WTC11 (cell line): ENCODE data around the gene THSD7B. TPM values are rescaled to one million over a fixed set of nuclear protein-coding genes. Genes with fewer than 3 reads are reported as not detected.
A peak's percentile ranks its signal among the peaks of the same experiment; 100 is the strongest.

ENCODE experiments used
- ATAC-seq: fragments of 200-7000 bp; cut with Tn5 transposase; 2 replicates; pipeline ENCODE4 v1.10.0; 2021; ENCODE audit warnings: mild to moderate bottlenecking, moderate library complexity
- CTCF ChIA-PET: fragments of 300-600 bp; sonication (Branson Sonifier 250); formaldehyde crosslinking; loops from one replicate; lab custom pipeline; 2021; ENCODE audit warnings: antibody characterized with exemption; lab: Charles Lee
- POLR2A ChIA-PET: fragments of 350-600 bp; sonication (Branson Sonifier 250); formaldehyde crosslinking; loops from one replicate; lab custom pipeline; 2021; ENCODE audit warnings: antibody characterized with exemption; lab: Charles Lee
- DNase-seq: peaks from one replicate; pipeline ENCODE4 v3.0.0; 2021; ENCODE audit warnings: low spot score
- H3K27ac Mint-ChIP-seq: 2 replicates; pipeline ENCODE4 v1.8.0; 2021; ENCODE audit warnings: mixed read lengths
- H3K27me3 Mint-ChIP-seq: 2 replicates; pipeline ENCODE4 v1.8.0; 2021; ENCODE audit warnings: low read depth, mild to moderate bottlenecking, moderate library complexity, mixed read lengths
- H3K36me3 Mint-ChIP-seq: 2 replicates; pipeline ENCODE4 v1.8.0; 2021; ENCODE audit warnings: mixed read lengths
- H3K4me1 Mint-ChIP-seq: 2 replicates; pipeline ENCODE4 v1.8.0; 2022; ENCODE audit warnings: mixed read lengths
- H3K4me3 Mint-ChIP-seq: 2 replicates; pipeline ENCODE4 v1.8.0; 2021; ENCODE audit warnings: mild to moderate bottlenecking, moderate library complexity, mixed read lengths
- H3K9me3 Mint-ChIP-seq: 2 replicates; pipeline ENCODE4 v1.8.0; 2021; ENCODE audit warnings: mixed read lengths
- ATF2 ChIP-seq: sonication (generic); formaldehyde crosslinking; IDR thresholded peaks from 2 replicates; pipeline ENCODE4 v1.8.1; 2022; ENCODE audit warnings: low read depth, missing genetic modification reagents, borderline replicate concordance
- CBFB ChIP-seq: sonication (generic); formaldehyde crosslinking; IDR thresholded peaks from 2 replicates; pipeline ENCODE4 v1.8.1; 2022; ENCODE audit warnings: mild to moderate bottlenecking, low read depth, missing genetic modification reagents
- CTCF ChIP-seq: fragments of 200-600 bp; IDR thresholded peaks from 2 replicates; pipeline ENCODE4 v1.8.0; 2022; ENCODE audit warnings: antibody characterized with exemption
- E2F1 ChIP-seq: sonication (generic); formaldehyde crosslinking; IDR thresholded peaks from 2 replicates; pipeline ENCODE4 v1.8.0; 2022; ENCODE audit warnings: mild to moderate bottlenecking, missing genetic modification reagents
- E2F5 ChIP-seq: sonication (generic); formaldehyde crosslinking; IDR thresholded peaks from 2 replicates; pipeline ENCODE4 v1.8.1; 2022; ENCODE audit warnings: mild to moderate bottlenecking, moderate library complexity, missing genetic modification reagents
- GABPB1 ChIP-seq: sonication (generic); formaldehyde crosslinking; IDR thresholded peaks from 2 replicates; pipeline ENCODE4 v1.8.1; 2023; ENCODE audit warnings: mild to moderate bottlenecking, missing genetic modification reagents
- HMGA2 ChIP-seq: fragments of 250-450 bp; sonication (Bioruptor Pico); IDR thresholded peaks from 2 replicates; pipeline ENCODE4 v1.4.0; 2021; ENCODE audit warnings: mild to moderate bottlenecking, moderate library complexity
- USF1 ChIP-seq: sonication (generic); formaldehyde crosslinking; IDR thresholded peaks from 2 replicates; pipeline ENCODE4 v1.8.0; 2022; ENCODE audit warnings: mild to moderate bottlenecking, missing genetic modification reagents
- ZNF219 ChIP-seq: sonication (generic); formaldehyde crosslinking; IDR thresholded peaks from 2 replicates; pipeline ENCODE4 v1.8.0; 2023; ENCODE audit warnings: missing genetic modification reagents, mild to moderate bottlenecking, borderline replicate concordance
- ZNF416 ChIP-seq: fragments of 250-450 bp; sonication (Bioruptor Pico); IDR thresholded peaks from 2 replicates; pipeline ENCODE4 v1.9.0; 2021; ENCODE audit warnings: mild to moderate bottlenecking, inconsistent platforms
- total RNA-seq: library from RNA; stranded (reverse); gene quantifications from 3 replicates; pipeline ENCODE4 v1.2.3, GENCODE V29; 2021
- TF ChIP-seq, protein P1 (sequence below): sonication (generic); formaldehyde crosslinking; IDR thresholded peaks from 2 replicates; pipeline ENCODE4 v1.8.0; 2023; ENCODE audit warnings: missing genetic modification reagents, mild to moderate bottlenecking, borderline replicate concordance

The THSD7B gene
- total RNA-seq, 1 experiment from 2014 or later, result 2.9 TPM

- TF ChIP-seq, protein P1, sequence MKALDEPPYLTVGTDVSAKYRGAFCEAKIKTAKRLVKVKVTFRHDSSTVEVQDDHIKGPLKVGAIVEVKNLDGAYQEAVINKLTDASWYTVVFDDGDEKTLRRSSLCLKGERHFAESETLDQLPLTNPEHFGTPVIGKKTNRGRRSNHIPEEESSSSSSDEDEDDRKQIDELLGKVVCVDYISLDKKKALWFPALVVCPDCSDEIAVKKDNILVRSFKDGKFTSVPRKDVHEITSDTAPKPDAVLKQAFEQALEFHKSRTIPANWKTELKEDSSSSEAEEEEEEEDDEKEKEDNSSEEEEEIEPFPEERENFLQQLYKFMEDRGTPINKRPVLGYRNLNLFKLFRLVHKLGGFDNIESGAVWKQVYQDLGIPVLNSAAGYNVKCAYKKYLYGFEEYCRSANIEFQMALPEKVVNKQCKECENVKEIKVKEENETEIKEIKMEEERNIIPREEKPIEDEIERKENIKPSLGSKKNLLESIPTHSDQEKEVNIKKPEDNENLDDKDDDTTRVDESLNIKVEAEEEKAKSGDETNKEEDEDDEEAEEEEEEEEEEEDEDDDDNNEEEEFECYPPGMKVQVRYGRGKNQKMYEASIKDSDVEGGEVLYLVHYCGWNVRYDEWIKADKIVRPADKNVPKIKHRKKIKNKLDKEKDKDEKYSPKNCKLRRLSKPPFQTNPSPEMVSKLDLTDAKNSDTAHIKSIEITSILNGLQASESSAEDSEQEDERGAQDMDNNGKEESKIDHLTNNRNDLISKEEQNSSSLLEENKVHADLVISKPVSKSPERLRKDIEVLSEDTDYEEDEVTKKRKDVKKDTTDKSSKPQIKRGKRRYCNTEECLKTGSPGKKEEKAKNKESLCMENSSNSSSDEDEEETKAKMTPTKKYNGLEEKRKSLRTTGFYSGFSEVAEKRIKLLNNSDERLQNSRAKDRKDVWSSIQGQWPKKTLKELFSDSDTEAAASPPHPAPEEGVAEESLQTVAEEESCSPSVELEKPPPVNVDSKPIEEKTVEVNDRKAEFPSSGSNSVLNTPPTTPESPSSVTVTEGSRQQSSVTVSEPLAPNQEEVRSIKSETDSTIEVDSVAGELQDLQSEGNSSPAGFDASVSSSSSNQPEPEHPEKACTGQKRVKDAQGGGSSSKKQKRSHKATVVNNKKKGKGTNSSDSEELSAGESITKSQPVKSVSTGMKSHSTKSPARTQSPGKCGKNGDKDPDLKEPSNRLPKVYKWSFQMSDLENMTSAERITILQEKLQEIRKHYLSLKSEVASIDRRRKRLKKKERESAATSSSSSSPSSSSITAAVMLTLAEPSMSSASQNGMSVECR, result no peak
- no peak for TF ChIP-seq E2F1 (CRISPR knock-in tag)
- no peak for TF ChIP-seq ZNF416 (CRISPR knock-in tag)
Measured at GRCh38 chr2:137715731-137716191, 950.4 kb downstream of the THSD7B start (continued).

DNA sequence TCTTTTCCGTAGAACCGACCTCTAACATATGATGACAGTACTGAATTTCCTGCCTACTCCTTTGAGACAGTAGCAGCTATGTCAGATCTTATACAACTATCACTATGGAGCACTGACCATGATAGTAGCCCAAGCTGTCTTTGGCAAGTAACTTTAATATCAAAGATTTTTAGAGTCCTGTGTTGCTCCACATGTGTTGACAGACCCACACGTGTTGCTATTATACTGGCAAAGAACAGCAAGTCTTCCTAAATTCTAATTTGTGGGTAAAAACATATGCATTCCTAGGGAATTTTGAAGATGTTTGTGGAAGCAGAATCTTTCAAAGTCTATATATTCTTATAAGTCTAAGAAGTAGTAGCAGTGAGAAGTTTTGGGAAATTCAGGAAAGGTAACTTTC, 953.4 kb downstream of the THSD7B start:
- CTCF ChIA-PET, result no interaction called here
- Mint-ChIP-seq H3K27me3 (no peaks in the 10 kb centered on the region), H3K9me3 (peaks cover 70% of the 10 kb centered on the region), H3K27ac (no peak overlapping the region), H3K4me1 (no peaks in the 10 kb centered on the region), H3K36me3 (peaks cover 30% of the 10 kb centered on the region), H3K4me3 (no peak overlapping the region)
- no peak for ATAC-seq
- TF ChIP-seq USF1 (CRISPR knock-in tag) (no peak), E2F5 (no peak), ATF2 (CRISPR knock-in tag) (no peak), CBFB (CRISPR knock-in tag) (no peak), ZNF219 (CRISPR knock-in tag) (no peak), CTCF (no peak)
- POLR2A ChIA-PET, result no interaction called here
- DNase-seq, result no peak

- peaks cover 11% of the 10 kb centered on the region for H3K36me3 Mint-ChIP-seq
- POLR2A ChIA-PET, result no interaction called here
- TF ChIP-seq GABPB1 (no peak), HMGA2 (CRISPR knock-in tag) (peak; percentile 96)
- no peak overlapping the region for H3K4me3 Mint-ChIP-seq
- peaks cover 51% of the 10 kb centered on the region for H3K9me3 Mint-ChIP-seq
- no peak for ATAC-seq
- no peaks in the 10 kb centered on the region for H3K27me3 Mint-ChIP-seq
- no peak for DNase-seq
- H3K27ac Mint-ChIP-seq, result no peak overlapping the region
- peaks cover 11% of the 10 kb centered on the region for H3K4me1 Mint-ChIP-seq
- CTCF ChIA-PET, result no interaction called here
Measured at GRCh38 chr2:137721733-137722132, 956.4 kb downstream of the THSD7B start.
